Keratinocyte (primary cell): Measurements from ENCODE around the gene MND1. TPM values are rescaled to one million over a fixed set of nuclear protein-coding genes. Genes with fewer than 3 reads are reported as not detected.

Source experiments
- DNase-seq: peaks from one replicate; pipeline ENCODE4 v3.0.0-alpha.2; 2011; ENCODE audit warnings: low read depth, missing footprints, low spot score
- FAIRE-seq: peaks from 2 replicates; lab custom pipeline; 2011; peaks lifted over from hg19 to GRCh38; lab: Jason Lieb, UNC
- H2AFZ ChIP-seq: 2 replicates; pipeline ENCODE4 v1.6.0; 2012; ENCODE audit warnings: low read length, control low read depth, inconsistent platforms; ENCODE audit not compliant: control insufficient read depth
- H3K27ac ChIP-seq: 2 replicates; pipeline ENCODE4 v1.5.1; 2011; ENCODE audit warnings: low read length; ENCODE audit not compliant: control insufficient read depth, insufficient read depth
- H3K27me3 ChIP-seq: 3 replicates; pipeline ENCODE4 v1.6.0; 2011; ENCODE audit warnings: low read length; ENCODE audit not compliant: control insufficient read depth, insufficient read depth; ENCODE audit errors: extremely low read depth
- H3K36me3 ChIP-seq, 2 experiments: 2 replicates in 1 of 2; 3 replicates in 1 of 2; pipeline ENCODE4 v1.5.1; 2011; ENCODE audit warnings: low read length in 2 of 2, mild to moderate bottlenecking in 1 of 2; ENCODE audit not compliant: control insufficient read depth in 2 of 2, insufficient read depth in 2 of 2; ENCODE audit errors: extremely low read depth in 1 of 2
- H3K4me1 ChIP-seq: 3 replicates; pipeline ENCODE4 v1.5.1; 2011; ENCODE audit warnings: low read length; ENCODE audit not compliant: control insufficient read depth, insufficient read depth; ENCODE audit errors: extremely low read depth
- H3K4me2 ChIP-seq: 3 replicates; pipeline ENCODE4 v1.6.0; 2011; ENCODE audit warnings: low read depth, low read length; ENCODE audit not compliant: control insufficient read depth, insufficient read depth; ENCODE audit errors: extremely low read depth
- H3K4me3 ChIP-seq, 3 experiments: fragments of 200-600 bp in 1 of 3; sonication (generic) in 1 of 3; 2 replicates in 2 of 3; 3 replicates in 1 of 3; pipeline ENCODE4 v1.5.1; 2011 to 2016; ENCODE audit warnings: low read length in 3 of 3, mild to moderate bottlenecking in 3 of 3, control low read depth in 2 of 3, inconsistent platforms in 1 of 3, low read depth in 1 of 3, mixed read lengths in 1 of 3, mixed run types in 1 of 3, moderate library complexity in 1 of 3; ENCODE audit not compliant: control insufficient read depth in 2 of 3, insufficient read depth in 2 of 3; ENCODE audit errors: extremely low read depth in 1 of 3
- H3K79me2 ChIP-seq: 2 replicates; pipeline ENCODE4 v1.6.0; 2012; ENCODE audit warnings: low read length; ENCODE audit not compliant: control insufficient read depth, insufficient read depth
- H3K9ac ChIP-seq: 3 replicates; pipeline ENCODE4 v1.6.0; 2011; ENCODE audit warnings: low read length; ENCODE audit not compliant: control insufficient read depth, insufficient read depth; ENCODE audit errors: extremely low read depth
- H3K9me1 ChIP-seq: 3 replicates; pipeline ENCODE4 v1.6.0; 2011; ENCODE audit warnings: low read length; ENCODE audit not compliant: control insufficient read depth, insufficient read depth; ENCODE audit errors: extremely low read depth
- H3K9me3 ChIP-seq: 2 replicates; pipeline ENCODE4 v1.5.1; 2012; ENCODE audit warnings: low read depth, low read length; ENCODE audit not compliant: control insufficient read depth
- H4K20me1 ChIP-seq: 3 replicates; pipeline ENCODE4 v1.6.0; 2011; ENCODE audit warnings: low read length; ENCODE audit not compliant: control insufficient read depth, insufficient read depth; ENCODE audit errors: extremely low read depth
- CTCF ChIP-seq, 3 experiments: IDR thresholded peaks in 1 of 3; conservative IDR thresholded peaks in 1 of 3; optimal IDR thresholded peaks in 1 of 3; 2 replicates in 2 of 3; 3 replicates in 1 of 3; pipeline versions ENCODE3 to v1.5.1; 2011; ENCODE audit warnings: low read length in 3 of 3, mild to moderate bottlenecking in 3 of 3, moderate library complexity in 2 of 3, control low read depth in 1 of 3, inconsistent platforms in 1 of 3; ENCODE audit not compliant: insufficient read depth in 2 of 3; ENCODE audit errors: extremely low read depth in 1 of 3
- EZH2 ChIP-seq: IDR thresholded peaks from one replicate; pipeline ENCODE4 v1.6.1; 2012; ENCODE audit warnings: inconsistent platforms, mild to moderate bottlenecking, low read length, moderate library complexity
- dilution Hi-C: fragments of 300-500 bp; cut with MboI; formaldehyde crosslinking; loops from one replicate; pipeline ENCODE4 v1.7.0; 2020; ENCODE audit warnings: low sequenced_read_pairs; ENCODE audit not compliant: extremely low pct_ligation_motif_present
- polyA plus RNA-seq, 5 experiments: library from polyadenylated mRNA; depleted of rRNA in 3 of 5; stranded (reverse) in 3 of 5; stranded (forward) in 1 of 5; unstranded in 1 of 5; fragments of >200 nt; gene quantifications; 1 replicate in 1 of 5; 2 replicates in 3 of 5; 3 replicates in 1 of 5; pipeline versions ENCODE4 v1.2.1 to v1.2.3, GENCODE V29; 2011 to 2012; ENCODE audit warnings: missing spikeins in 2 of 5, low read depth in 1 of 5, low replicate concordance in 1 of 5

The MND1 gene
- polyA plus RNA-seq, 1 donor (not counting 4 experiments of a cell fraction or from before 2014, with no cell fraction given), result 4.9 TPM

DNA sequence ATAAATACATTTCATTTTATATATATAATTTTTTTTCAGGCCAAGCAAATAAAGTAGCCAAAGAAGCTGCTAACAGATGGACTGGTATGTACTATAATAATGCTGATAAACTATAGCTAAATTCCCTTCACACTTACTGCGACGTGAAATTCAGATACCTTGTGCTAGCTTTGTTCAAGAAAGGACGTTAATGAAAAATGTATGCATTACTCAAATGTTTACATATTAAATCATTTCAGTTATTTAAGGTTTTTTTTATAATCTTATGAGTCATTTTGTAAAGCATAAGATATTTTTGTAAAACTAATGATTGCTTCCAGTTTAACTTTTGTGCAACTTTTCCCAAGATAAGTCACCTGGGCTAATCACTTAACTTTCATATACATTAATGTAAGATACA is 64.4 kb downstream of the MND1 start:
- no peak for DNase-seq
- H3K4me2 ChIP-seq, result no peak overlapping the region

GRCh38 chr4:153409412-153409811 is 64.9 kb downstream of the MND1 start:
- no peak overlapping the region for H3K9ac ChIP-seq
- H3K4me1 ChIP-seq, result no peaks in the 10 kb centered on the region
- H3K9me1 ChIP-seq, result no peaks in the 10 kb centered on the region
- dilution Hi-C loops, result no loop called here
- DNase-seq (no peak), FAIRE-seq (no peak)
- H3K4me3 ChIP-seq, result no peak overlapping the region
- no peaks in the 10 kb centered on the region for H3K79me2 ChIP-seq
- TF ChIP-seq CTCF (optimal IDR thresholded peaks at IDR 0.05 in 1 of 3, IDR thresholded peaks at IDR 0.05 in 1 of 3, conservative IDR thresholded peaks at IDR 0.05 in 1 of 3; ENCODE audit: extremely low read depth in 1 of 3, insufficient read depth in 2 of 3, low read length in 3 of 3) (no peak), EZH2 (no peak)
- H3K27me3 ChIP-seq, result no peaks in the 10 kb centered on the region
- H2AFZ ChIP-seq, result no peak overlapping the region
- no peaks in the 10 kb centered on the region for H3K36me3 ChIP-seq
- no peak overlapping the region for H3K4me2 ChIP-seq
- H3K27ac ChIP-seq, result no peak overlapping the region
- no peaks in the 10 kb centered on the region for H4K20me1 ChIP-seq
- no peaks in the 10 kb centered on the region for H3K9me3 ChIP-seq

More for the DNA sequence above, 64.4 kb downstream of the MND1 start:
- H3K4me1 ChIP-seq, result no peaks in the 10 kb centered on the region
- no peaks in the 10 kb centered on the region for H3K79me2 ChIP-seq
- H3K27ac ChIP-seq, result no peak overlapping the region
- no peak overlapping the region for H3K9ac ChIP-seq
- H3K36me3 ChIP-seq, result no peaks in the 10 kb centered on the region
- FAIRE-seq, result no peak
- dilution Hi-C loops, result no loop called here
- H3K4me3 ChIP-seq, result no peak overlapping the region
- H2AFZ ChIP-seq, result no peak overlapping the region
- TF ChIP-seq CTCF (optimal IDR thresholded peaks at IDR 0.05 in 1 of 3, IDR thresholded peaks at IDR 0.05 in 1 of 3, conservative IDR thresholded peaks at IDR 0.05 in 1 of 3; ENCODE audit: extremely low read depth in 1 of 3, insufficient read depth in 2 of 3, low read length in 3 of 3) (no peak), EZH2 (no peak)
- no peaks in the 10 kb centered on the region for H4K20me1 ChIP-seq
- no peaks in the 10 kb centered on the region for H3K9me1 ChIP-seq
- H3K27me3 ChIP-seq, result no peaks in the 10 kb centered on the region
- H3K9me3 ChIP-seq, result no peaks in the 10 kb centered on the region
